Lung (tissue), 12 donors: Measurements from ENCODE around the gene B3GNT5. TPM values are rescaled to one million over a fixed set of nuclear protein-coding genes. Genes with fewer than 3 reads are reported as not detected.

Source experiments
- ATAC-seq: fragments of 200-7000 bp; cut with Tn5 transposase; one replicate; pipeline ENCODE4 v1.9.1; 2020; ENCODE audit warnings: moderate number of reproducible peaks; ENCODE audit not compliant: insufficient read depth, low FRiP score
- DNase-seq, 3 donors: peaks; one replicate each; pipeline ENCODE4 v3.0.0-alpha.2; 2013 to 2017
- H3K27ac ChIP-seq, 2 donors: one replicate each; pipeline ENCODE4 v1.5.1; 2013; ENCODE audit warnings: mild to moderate bottlenecking in 2 of 2, moderate library complexity in 2 of 2, control low read depth in 1 of 2, inconsistent platforms in 1 of 2, low read depth in 1 of 2, low read length in 1 of 2
- H3K27me3 ChIP-seq, 3 donors: one replicate each; pipeline ENCODE4 v1.5.1; 2013; ENCODE audit warnings: low read length in 2 of 3; ENCODE audit not compliant: control insufficient read depth in 3 of 3, insufficient read depth in 3 of 3
- H3K36me3 ChIP-seq, 4 donors: one replicate each; pipeline ENCODE4 v1.5.1; 2013; ENCODE audit warnings: low read length in 4 of 4, mild to moderate bottlenecking in 1 of 4, moderate library complexity in 1 of 4; ENCODE audit not compliant: control insufficient read depth in 4 of 4, insufficient read depth in 4 of 4
- H3K4me1 ChIP-seq, 5 donors: one replicate each; pipeline ENCODE4 v1.5.1; 2013; ENCODE audit warnings: low read length in 5 of 5, mild to moderate bottlenecking in 2 of 5, moderate library complexity in 1 of 5; ENCODE audit not compliant: control insufficient read depth in 5 of 5, insufficient read depth in 5 of 5
- H3K4me3 ChIP-seq: one replicate; pipeline ENCODE4 v1.5.1; 2013; ENCODE audit warnings: mild to moderate bottlenecking, control low read depth, moderate library complexity
- H3K9ac ChIP-seq, 2 donors: one replicate each; pipeline ENCODE4 v1.5.1; 2013; ENCODE audit warnings: low read length in 2 of 2, control low read depth in 1 of 2; ENCODE audit not compliant: insufficient read depth in 1 of 2
- H3K9me3 ChIP-seq, 4 donors: one replicate each; pipeline ENCODE4 v1.5.1; 2013; ENCODE audit warnings: low read length in 3 of 4, mild to moderate bottlenecking in 1 of 4, moderate library complexity in 1 of 4; ENCODE audit not compliant: control insufficient read depth in 4 of 4, insufficient read depth in 3 of 4
- WGBS, 2 donors: extraction: QIAGEN DNeasy Blood & Tissue Kit; methylation state at CpG; one replicate each; pipeline ENCODE4 v1.1.7; 2013; 5-methylcytosine and 5-hydroxymethylcytosine counted together
- polyA plus RNA-seq, 2 donors: library from polyadenylated mRNA; stranded (reverse); fragments of 200-250 nt; gene quantifications; one replicate each; pipeline ENCODE4 v1.2.1, GENCODE V29; 2013
- total RNA-seq, 2 donors: library from RNA; depleted of rRNA in 1 of 2; stranded (reverse); fragments of >200 nt in 1 of 2; gene quantifications; one replicate each; pipeline ENCODE4 v1.2.1, GENCODE V29; 2014 to 2021
- TF ChIP-seq, protein P1 (sequence below): IDR thresholded peaks from 2 replicates; pipeline ENCODE4 v1.5.1; 2012; ENCODE audit warnings: mild to moderate bottlenecking; ENCODE audit errors: control extremely low read depth, extremely low read depth
- donor health status: control.
- donor health status: control.
- donor health status: Bipolar disorder and iron deficiency.
- donor health status: healthy.
- donor health status: DM: yes; HTN: yes; CAD: no.

Gene B3GNT5
- total and polyA plus RNA-seq, 4 donors, result 13.5 to 43.1 (median 26.8) TPM

- H3K27ac ChIP-seq, result no peak overlapping the region
- no peak for ATAC-seq
Observed at GRCh38 chr3:183272142-183272541, 19.1 kb downstream of the B3GNT5 start.

GRCh38 chr3:183272791-183273190 is 19.7 kb downstream of the B3GNT5 start:
- no peaks in the 10 kb centered on the region for H3K27me3 ChIP-seq
- no peak overlapping the region for H3K9ac ChIP-seq
- no peak for ATAC-seq
- no peaks in the 10 kb centered on the region for H3K9me3 ChIP-seq
- H3K27ac ChIP-seq, result no peak overlapping the region
- TF ChIP-seq, protein P1, sequence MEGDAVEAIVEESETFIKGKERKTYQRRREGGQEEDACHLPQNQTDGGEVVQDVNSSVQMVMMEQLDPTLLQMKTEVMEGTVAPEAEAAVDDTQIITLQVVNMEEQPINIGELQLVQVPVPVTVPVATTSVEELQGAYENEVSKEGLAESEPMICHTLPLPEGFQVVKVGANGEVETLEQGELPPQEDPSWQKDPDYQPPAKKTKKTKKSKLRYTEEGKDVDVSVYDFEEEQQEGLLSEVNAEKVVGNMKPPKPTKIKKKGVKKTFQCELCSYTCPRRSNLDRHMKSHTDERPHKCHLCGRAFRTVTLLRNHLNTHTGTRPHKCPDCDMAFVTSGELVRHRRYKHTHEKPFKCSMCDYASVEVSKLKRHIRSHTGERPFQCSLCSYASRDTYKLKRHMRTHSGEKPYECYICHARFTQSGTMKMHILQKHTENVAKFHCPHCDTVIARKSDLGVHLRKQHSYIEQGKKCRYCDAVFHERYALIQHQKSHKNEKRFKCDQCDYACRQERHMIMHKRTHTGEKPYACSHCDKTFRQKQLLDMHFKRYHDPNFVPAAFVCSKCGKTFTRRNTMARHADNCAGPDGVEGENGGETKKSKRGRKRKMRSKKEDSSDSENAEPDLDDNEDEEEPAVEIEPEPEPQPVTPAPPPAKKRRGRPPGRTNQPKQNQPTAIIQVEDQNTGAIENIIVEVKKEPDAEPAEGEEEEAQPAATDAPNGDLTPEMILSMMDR, result no peak
- H3K4me3 ChIP-seq, result no peak overlapping the region
- peaks cover 4 to 9% (median 7%) of the 10 kb centered on the region in 4 donors for H3K36me3 ChIP-seq
- peaks cover 0 to 10% (median 0%) of the 10 kb centered on the region in 5 donors for H3K4me1 ChIP-seq
- no peak for DNase-seq

More at GRCh38 chr3:183272142-183272541, 19.1 kb downstream of the B3GNT5 start:
- Histone ChIP-seq H3K4me3 (no peak overlapping the region), H3K4me1 (peaks cover 0 to 10% (median 0%) of the 10 kb centered on the region in 5 donors), H3K9ac (no peak overlapping the region), H3K9me3 (no peaks in the 10 kb centered on the region), H3K27me3 (no peaks in the 10 kb centered on the region), H3K36me3 (peaks cover 4 to 9% (median 7%) of the 10 kb centered on the region in 4 donors)
- no peak for DNase-seq
- 96% methylated on average over 3 of the region's 3 CpGs for WGBS, 2 donors
- TF ChIP-seq, protein P1, result no peak

- Histone ChIP-seq H3K27ac (no peak overlapping the region), H3K27me3 (no peaks in the 10 kb centered on the region), H3K36me3 (peaks cover 4 to 9% (median 6%) of the 10 kb centered on the region in 4 donors), H3K9me3 (no peaks in the 10 kb centered on the region), H3K9ac (no peak overlapping the region), H3K4me1 (peaks cover 0 to 10% (median 0%) of the 10 kb centered on the region in 5 donors), H3K4me3 (no peak overlapping the region)
- no peak for DNase-seq
- WGBS, 2 donors, result 81 to 82% methylated on average over 5 of the region's 5 CpGs
- TF ChIP-seq, protein P1, result no peak
- ATAC-seq, result no peak
Observed at GRCh38 chr3:183274609-183275008, 21.6 kb downstream of the B3GNT5 start.

GRCh38 chr3:183275418-183275817 is 22.4 kb downstream of the B3GNT5 start:
- no peaks in the 10 kb centered on the region for H3K9me3 ChIP-seq
- H3K27ac ChIP-seq, result no peak overlapping the region
- 33 to 41% methylated on average over 2 of the region's 2 CpGs for WGBS, 2 donors
- TF ChIP-seq, protein P1, result no peak
- no peaks in the 10 kb centered on the region for H3K27me3 ChIP-seq
- ATAC-seq (no peak), DNase-seq (peak; percentile 36 to 95 (median 90))
- peaks cover 0 to 10% (median 0%) of the 10 kb centered on the region in 5 donors for H3K4me1 ChIP-seq
- H3K4me3 ChIP-seq, result no peak overlapping the region
- H3K36me3 ChIP-seq, result peaks cover 1 to 3% (median 2%) of the 10 kb centered on the region in 4 donors
- peak overlapping the region in 1 of 2 donors; percentile 17 for H3K9ac ChIP-seq
